HL-60 (cell line): ENCODE data around the gene MYO1E.

ENCODE experiments used
- CTCF ChIP-seq: IDR thresholded peaks from one replicate; pipeline ENCODE4 v1.5.1; 2011; ENCODE audit warnings: low read length, control low read depth, inconsistent platforms; ENCODE audit not compliant: insufficient read depth
- POLR2AphosphoS5 ChIP-seq: IDR thresholded peaks from 2 replicates; pipeline ENCODE4 v1.6.1; 2012; ENCODE audit warnings: low read depth
- REST ChIP-seq: IDR thresholded peaks from 2 replicates; pipeline ENCODE4 v1.6.1; 2012; ENCODE audit warnings: low read depth; ENCODE audit not compliant: insufficient replicate concordance

GRCh38 chr15:59242649-59243048, 130.0 kb downstream of the MYO1E start:
- TF ChIP-seq POLR2AphosphoS5 (no peak), CTCF (no peak), REST (no peak)
